WERI-Rb-1 (cell line): ENCODE results near the gene ARID2.

ENCODE experiments used
- DNase-seq: peaks from one replicate; pipeline ENCODE4 v3.0.0-alpha.2; 2020
- H3K27ac ChIP-seq: fragments of 250-450 bp; sonication (Bioruptor Pico); 2 replicates; pipeline ENCODE4 v1.5.1; 2020; ENCODE audit warnings: mild to moderate bottlenecking, moderate library complexity
- H3K27me3 ChIP-seq: fragments of 250-450 bp; sonication (Bioruptor Pico); 2 replicates; pipeline ENCODE4 v1.5.1; 2021; ENCODE audit warnings: mild to moderate bottlenecking, low read depth, moderate library complexity; ENCODE audit not compliant: insufficient read depth, severe bottlenecking
- H3K36me3 ChIP-seq: fragments of 250-450 bp; sonication (Bioruptor Pico); 2 replicates; pipeline ENCODE4 v1.5.1; 2020; ENCODE audit warnings: mild to moderate bottlenecking, moderate library complexity
- H3K4me3 ChIP-seq: 2 replicates; pipeline ENCODE4 v1.5.1; 2011; ENCODE audit warnings: low read depth, mild to moderate bottlenecking, control low read depth, low read length
- H3K9me3 ChIP-seq: fragments of 250-450 bp; sonication (Bioruptor Pico); 2 replicates; pipeline ENCODE4 v1.5.1; 2021; ENCODE audit warnings: mild to moderate bottlenecking, moderate library complexity; ENCODE audit not compliant: severe bottlenecking
- TF ChIP-seq, protein P1 (sequence below): IDR thresholded peaks from 2 replicates; pipeline ENCODE4 v1.5.1; 2011; ENCODE audit warnings: low read depth, mild to moderate bottlenecking, control low read depth, inconsistent platforms, low read length

The ARID2 gene

DNA sequence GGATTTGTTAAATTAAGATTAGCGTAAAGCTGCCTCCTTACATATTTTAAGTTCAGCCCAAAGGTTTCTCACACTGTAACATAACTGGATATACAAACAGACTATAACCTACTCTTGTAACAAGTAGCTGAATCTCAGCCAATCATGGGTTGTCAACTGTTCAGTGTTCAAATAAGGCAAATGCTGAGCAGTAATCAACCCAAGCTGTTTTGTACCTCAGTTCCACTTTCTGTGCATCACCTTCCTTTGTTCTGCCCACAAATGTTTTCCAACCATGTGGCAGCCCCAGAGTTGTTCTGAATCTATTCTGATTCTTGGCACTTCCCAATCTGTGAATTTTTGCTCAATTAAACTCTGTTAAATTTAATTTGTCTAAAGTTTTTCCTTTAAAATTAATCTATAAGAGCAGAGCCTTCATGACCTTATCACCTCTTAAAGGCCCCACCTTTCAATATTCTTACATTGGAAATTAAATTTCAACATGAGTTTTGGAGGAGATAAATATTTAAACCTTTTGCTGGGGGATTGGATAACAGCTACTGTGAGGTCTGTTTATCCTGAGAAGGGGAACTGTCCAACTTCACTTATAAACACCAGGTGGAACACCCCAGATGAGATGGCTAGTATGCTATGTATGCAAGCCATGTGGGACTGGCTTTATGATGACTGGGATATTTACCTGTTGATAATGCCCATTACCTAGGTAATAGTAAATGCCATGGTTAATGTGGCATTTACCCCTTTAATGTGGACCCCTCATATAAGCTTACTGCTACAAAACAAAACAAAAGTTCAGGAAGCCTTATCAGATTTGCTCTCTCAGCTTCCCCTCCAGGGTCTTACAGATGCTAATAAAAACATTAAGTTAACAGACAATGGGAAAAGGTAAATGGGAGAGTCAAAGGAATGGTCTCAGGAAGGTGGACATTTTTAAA lies 42.2 kb upstream of the ARID2 start:
- TF ChIP-seq, protein P1, sequence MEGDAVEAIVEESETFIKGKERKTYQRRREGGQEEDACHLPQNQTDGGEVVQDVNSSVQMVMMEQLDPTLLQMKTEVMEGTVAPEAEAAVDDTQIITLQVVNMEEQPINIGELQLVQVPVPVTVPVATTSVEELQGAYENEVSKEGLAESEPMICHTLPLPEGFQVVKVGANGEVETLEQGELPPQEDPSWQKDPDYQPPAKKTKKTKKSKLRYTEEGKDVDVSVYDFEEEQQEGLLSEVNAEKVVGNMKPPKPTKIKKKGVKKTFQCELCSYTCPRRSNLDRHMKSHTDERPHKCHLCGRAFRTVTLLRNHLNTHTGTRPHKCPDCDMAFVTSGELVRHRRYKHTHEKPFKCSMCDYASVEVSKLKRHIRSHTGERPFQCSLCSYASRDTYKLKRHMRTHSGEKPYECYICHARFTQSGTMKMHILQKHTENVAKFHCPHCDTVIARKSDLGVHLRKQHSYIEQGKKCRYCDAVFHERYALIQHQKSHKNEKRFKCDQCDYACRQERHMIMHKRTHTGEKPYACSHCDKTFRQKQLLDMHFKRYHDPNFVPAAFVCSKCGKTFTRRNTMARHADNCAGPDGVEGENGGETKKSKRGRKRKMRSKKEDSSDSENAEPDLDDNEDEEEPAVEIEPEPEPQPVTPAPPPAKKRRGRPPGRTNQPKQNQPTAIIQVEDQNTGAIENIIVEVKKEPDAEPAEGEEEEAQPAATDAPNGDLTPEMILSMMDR, result no peak
- DNase-seq, result no peak
- H3K4me3 ChIP-seq, result no peak overlapping the region
- no peak overlapping the region for H3K27ac ChIP-seq
- H3K36me3 ChIP-seq, result no peaks in the 10 kb centered on the region
- H3K27me3 ChIP-seq, result no peaks in the 10 kb centered on the region
- no peaks in the 10 kb centered on the region for H3K9me3 ChIP-seq

GRCh38 chr12:45688183-45688582 lies 41.3 kb upstream of the ARID2 start:
- Histone ChIP-seq H3K36me3 (no peaks in the 10 kb centered on the region), H3K27ac (no peak overlapping the region), H3K4me3 (no peak overlapping the region), H3K9me3 (no peaks in the 10 kb centered on the region), H3K27me3 (no peaks in the 10 kb centered on the region)
- DNase-seq, result no peak
- TF ChIP-seq, protein P1, result no peak

- TF ChIP-seq, protein P1, result no peak
- H3K36me3 ChIP-seq, result no peaks in the 10 kb centered on the region
- no peaks in the 10 kb centered on the region for H3K27me3 ChIP-seq
- no peak for DNase-seq
- no peak overlapping the region for H3K27ac ChIP-seq
- H3K9me3 ChIP-seq, result peaks cover 9% of the 10 kb centered on the region
- H3K4me3 ChIP-seq, result no peak overlapping the region
These were observed 34.5 kb upstream of the ARID2 start for GRCh38 chr12:45695035-45695434.

DNA sequence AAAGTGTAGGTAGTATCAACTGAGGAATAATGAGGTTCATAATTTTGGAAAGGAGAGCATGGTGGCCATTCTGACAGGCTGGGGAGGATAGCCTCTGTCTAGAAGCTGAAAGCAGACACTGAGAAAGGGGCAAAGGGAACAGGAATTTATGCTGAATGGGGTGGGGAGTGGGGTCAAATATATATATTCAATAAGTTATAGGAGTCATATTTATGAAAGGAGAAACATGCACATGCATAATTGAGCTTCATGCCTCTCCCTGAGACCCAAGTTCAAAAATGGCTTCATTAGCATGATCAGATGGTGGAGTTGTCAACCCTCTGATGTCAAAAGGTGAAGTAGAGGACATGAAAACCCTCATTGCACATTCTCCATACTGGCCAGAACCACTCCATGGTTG lies 33.9 kb upstream of the ARID2 start:
- Histone ChIP-seq H3K9me3 (peaks cover 9% of the 10 kb centered on the region), H3K4me3 (no peak overlapping the region), H3K27me3 (no peaks in the 10 kb centered on the region), H3K27ac (no peak overlapping the region), H3K36me3 (no peaks in the 10 kb centered on the region)
- TF ChIP-seq, protein P1, result no peak
- no peak for DNase-seq

GRCh38 chr12:45696049-45696448 lies 33.5 kb upstream of the ARID2 start:
- no peak for DNase-seq
- Histone ChIP-seq H3K9me3 (peaks cover 9% of the 10 kb centered on the region), H3K4me3 (no peak overlapping the region), H3K27me3 (no peaks in the 10 kb centered on the region), H3K27ac (no peak overlapping the region), H3K36me3 (no peaks in the 10 kb centered on the region)
- TF ChIP-seq, protein P1, result no peak
